Measurements from ENCODE around the gene ZAP70. TPM values are rescaled to one million over a fixed set of nuclear protein-coding genes. Genes with fewer than 3 reads are reported as not detected.

The ZAP70 gene
- total and polyA plus RNA-seq, 8 donors, result 1.1 to 78.2 (median 4.1) TPM

DNA sequence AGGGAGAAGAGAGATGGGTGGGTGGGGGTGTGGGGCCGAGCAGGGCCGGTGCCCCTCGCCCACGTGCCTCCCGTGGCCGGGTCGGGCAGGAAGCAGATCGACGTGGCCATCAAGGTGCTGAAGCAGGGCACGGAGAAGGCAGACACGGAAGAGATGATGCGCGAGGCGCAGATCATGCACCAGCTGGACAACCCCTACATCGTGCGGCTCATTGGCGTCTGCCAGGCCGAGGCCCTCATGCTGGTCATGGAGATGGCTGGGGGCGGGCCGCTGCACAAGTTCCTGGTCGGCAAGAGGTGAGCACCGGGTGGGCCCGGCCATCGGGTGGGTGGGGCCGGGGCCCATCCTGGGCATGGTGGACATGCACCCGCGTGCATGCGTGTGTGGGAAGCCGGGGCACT is 21.8 kb downstream of the ZAP70 start:
- Histone ChIP-seq H3K4me1 (no peaks in the 10 kb centered on the region), H3K27ac (no peak overlapping the region), H3K4me3 (no peak overlapping the region), H3K27me3 (no peaks in the 10 kb centered on the region), H3K36me3 (no peaks in the 10 kb centered on the region), H3K9me3 (peaks cover 2 to 10% (median 5%) of the 10 kb centered on the region in 4 donors)
- no peak for TF ChIP-seq POLR2A (IDR thresholded peaks at IDR 0.05)
- 96 to 97% (median 96%) methylated on average over 21 to 29 of the region's 29 CpGs for WGBS, 5 donors
- intact Hi-C loops (cut with DNase I; ENCODE audit: low total_unique reads), result no loop called here
- DNase-seq, result no peak

DNA sequence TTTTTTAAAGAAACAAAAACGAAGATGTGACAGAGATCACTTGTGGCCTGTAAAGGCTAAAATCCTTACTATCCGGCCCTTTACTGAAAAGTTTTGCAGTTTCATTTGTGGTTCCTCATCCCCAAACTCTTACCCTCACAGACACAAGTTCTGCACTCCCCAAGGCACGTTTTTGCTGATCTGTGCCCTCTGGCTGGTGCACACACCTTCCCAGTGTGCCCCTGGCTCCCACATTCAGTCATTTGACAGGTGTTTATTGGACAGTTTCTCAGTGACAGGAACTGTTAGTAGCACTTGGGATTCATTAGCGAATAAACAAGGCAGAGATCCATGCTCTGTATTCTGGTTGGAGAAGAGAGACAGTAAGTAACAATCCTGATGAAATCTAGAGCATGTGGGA is 22.8 kb downstream of the ZAP70 start:
- peaks cover 0 to 6% (median 2%) of the 10 kb centered on the region in 4 donors for H3K4me1 ChIP-seq
- WGBS, 5 donors, result 52 to 70% (median 68%) methylated on average over 4 of the region's 4 CpGs
- no peak overlapping the region for H3K4me3 ChIP-seq
- intact Hi-C loops (cut with DNase I; ENCODE audit: low total_unique reads), result no loop called here
- H3K36me3 ChIP-seq, result no peaks in the 10 kb centered on the region
- no peaks in the 10 kb centered on the region for H3K9me3 ChIP-seq
- H3K27ac ChIP-seq, result no peak overlapping the region
- DNase-seq, result no peak
- no peaks in the 10 kb centered on the region for H3K27me3 ChIP-seq
- TF ChIP-seq POLR2A (IDR thresholded peaks at IDR 0.05), result no peak
- TF ChIP-seq, protein P1, sequence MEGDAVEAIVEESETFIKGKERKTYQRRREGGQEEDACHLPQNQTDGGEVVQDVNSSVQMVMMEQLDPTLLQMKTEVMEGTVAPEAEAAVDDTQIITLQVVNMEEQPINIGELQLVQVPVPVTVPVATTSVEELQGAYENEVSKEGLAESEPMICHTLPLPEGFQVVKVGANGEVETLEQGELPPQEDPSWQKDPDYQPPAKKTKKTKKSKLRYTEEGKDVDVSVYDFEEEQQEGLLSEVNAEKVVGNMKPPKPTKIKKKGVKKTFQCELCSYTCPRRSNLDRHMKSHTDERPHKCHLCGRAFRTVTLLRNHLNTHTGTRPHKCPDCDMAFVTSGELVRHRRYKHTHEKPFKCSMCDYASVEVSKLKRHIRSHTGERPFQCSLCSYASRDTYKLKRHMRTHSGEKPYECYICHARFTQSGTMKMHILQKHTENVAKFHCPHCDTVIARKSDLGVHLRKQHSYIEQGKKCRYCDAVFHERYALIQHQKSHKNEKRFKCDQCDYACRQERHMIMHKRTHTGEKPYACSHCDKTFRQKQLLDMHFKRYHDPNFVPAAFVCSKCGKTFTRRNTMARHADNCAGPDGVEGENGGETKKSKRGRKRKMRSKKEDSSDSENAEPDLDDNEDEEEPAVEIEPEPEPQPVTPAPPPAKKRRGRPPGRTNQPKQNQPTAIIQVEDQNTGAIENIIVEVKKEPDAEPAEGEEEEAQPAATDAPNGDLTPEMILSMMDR (IDR thresholded peaks at IDR 0.05), result no peak
- no peak for TF ChIP-seq POLR2AphosphoS5 (IDR thresholded peaks at IDR 0.05)
- no peak for TF ChIP-seq EP300 (IDR thresholded peaks at IDR 0.05)

- intact Hi-C loops (cut with DNase I; ENCODE audit: low total_unique reads), result no loop called here
Observed at GRCh38 chr2:97736608-97737330, 23.4 kb downstream of the ZAP70 start.

GRCh38 chr2:97737421-97738178 is 24.2 kb downstream of the ZAP70 start:
- 91 to 93% (median 92%) methylated on average over 17 to 32 of the region's 32 CpGs for WGBS, 5 donors
- Histone ChIP-seq H3K4me1 (peaks cover 0 to 6% (median 2%) of the 10 kb centered on the region in 4 donors), H3K27ac (no peak overlapping the region), H3K9me3 (no peaks in the 10 kb centered on the region), H3K27me3 (no peaks in the 10 kb centered on the region), H3K4me3 (no peak overlapping the region), H3K36me3 (no peaks in the 10 kb centered on the region)
- intact Hi-C loops (cut with DNase I; ENCODE audit: low total_unique reads), result no loop called here
- DNase-seq, result no peak
- TF ChIP-seq, protein P1 (IDR thresholded peaks at IDR 0.05), result no peak
- TF ChIP-seq EP300 (IDR thresholded peaks at IDR 0.05) (no peak), POLR2AphosphoS5 (IDR thresholded peaks at IDR 0.05) (no peak), POLR2A (IDR thresholded peaks at IDR 0.05) (no peak)

More at GRCh38 chr2:97736608-97737330, 23.4 kb downstream of the ZAP70 start:
- 85 to 89% (median 87%) methylated on average over 20 of the region's 20 CpGs for WGBS, 5 donors
- no peaks in the 10 kb centered on the region for H3K27me3 ChIP-seq
- no peak overlapping the region for H3K27ac ChIP-seq
- H3K36me3 ChIP-seq, result no peaks in the 10 kb centered on the region
- no peak for DNase-seq
- no peaks in the 10 kb centered on the region for H3K9me3 ChIP-seq
- peaks cover 0 to 6% (median 2%) of the 10 kb centered on the region in 4 donors for H3K4me1 ChIP-seq
- H3K4me3 ChIP-seq, result no peak overlapping the region
- TF ChIP-seq POLR2AphosphoS5 (IDR thresholded peaks at IDR 0.05) (no peak), POLR2A (IDR thresholded peaks at IDR 0.05) (no peak), EP300 (IDR thresholded peaks at IDR 0.05) (no peak)
- TF ChIP-seq, protein P1 (IDR thresholded peaks at IDR 0.05), result no peak
